ENCODE measurements around the gene DNAH12.
"Not testable (repeated sequence)": the region's sequence is repeated elsewhere in the genome, so short reads cannot be mapped to it uniquely, and the experiment has no call there.

DNAH12 gene

DNA sequence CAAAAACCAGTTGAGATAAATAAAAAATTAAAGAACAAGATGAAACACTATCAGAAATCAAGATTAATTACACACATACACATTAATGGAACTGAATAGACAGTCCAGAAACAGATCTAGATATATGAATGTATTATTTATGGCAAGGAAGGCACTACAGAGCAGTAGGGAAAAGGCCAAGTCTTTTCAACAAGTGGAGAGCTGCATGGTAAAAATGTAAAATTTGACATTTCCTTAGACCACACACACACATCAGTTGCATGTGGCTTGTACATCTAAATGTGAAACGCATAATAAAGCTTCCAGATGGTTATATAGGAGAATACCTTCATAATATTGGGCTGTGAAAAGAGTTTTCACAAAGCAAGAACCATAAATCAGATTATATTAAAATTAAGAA lies 193.9 kb downstream of the DNAH12 start:
- DNase-seq: no peak
- intact Hi-C loops (cut with DNase I): no loop called here

- intact Hi-C loops (cut with DNase I); DNase-seq: not testable (repeated sequence)
These were observed 205.0 kb downstream of the DNAH12 start for GRCh38 chr3:57339071-57339642.

DNA sequence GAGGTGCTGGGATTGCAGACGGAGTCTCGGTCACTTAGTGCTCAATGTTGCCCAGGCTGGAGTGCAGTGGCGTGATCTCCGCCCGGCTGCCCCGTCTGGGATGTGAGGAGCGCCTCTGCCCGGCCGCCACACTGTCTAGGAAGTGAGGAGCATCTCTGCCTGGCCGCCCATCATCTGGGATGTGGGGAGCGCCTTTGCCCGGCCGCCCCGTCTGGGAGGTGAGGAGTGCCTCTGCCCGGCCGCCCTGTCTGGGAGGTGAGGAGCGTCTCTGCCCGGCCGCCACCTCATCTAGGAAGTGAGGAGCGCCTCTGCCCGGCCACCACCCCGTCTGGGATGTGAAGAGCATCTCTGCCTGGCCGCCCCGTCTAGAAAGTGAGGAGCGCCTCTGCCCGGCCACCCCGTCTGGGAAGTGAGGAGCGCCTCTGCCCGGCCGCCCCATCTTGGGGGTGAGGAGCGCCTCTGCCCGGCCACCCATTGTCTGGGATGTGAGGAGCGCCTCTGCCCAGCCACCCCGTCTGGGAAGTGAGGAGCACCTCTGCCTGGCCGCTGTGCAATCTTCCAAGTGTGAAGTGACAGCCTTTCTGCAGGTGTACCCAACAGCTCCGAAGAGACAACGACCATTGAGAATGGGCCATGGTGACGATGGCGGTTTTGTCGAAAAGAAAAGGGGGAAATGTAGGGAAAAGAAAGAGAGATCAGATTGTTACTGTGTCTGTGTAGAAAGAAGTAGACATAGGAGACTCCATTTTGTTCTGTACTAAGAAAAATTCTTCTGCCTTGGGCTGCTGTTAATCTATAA lies 205.7 kb downstream of the DNAH12 start:
- DNase-seq; intact Hi-C loops (cut with DNase I): not testable (repeated sequence)

GRCh38 chr3:57335283-57335938 lies 208.7 kb downstream of the DNAH12 start:
- intact Hi-C loops (cut with DNase I): no loop called here
- no peak for DNase-seq

DNA sequence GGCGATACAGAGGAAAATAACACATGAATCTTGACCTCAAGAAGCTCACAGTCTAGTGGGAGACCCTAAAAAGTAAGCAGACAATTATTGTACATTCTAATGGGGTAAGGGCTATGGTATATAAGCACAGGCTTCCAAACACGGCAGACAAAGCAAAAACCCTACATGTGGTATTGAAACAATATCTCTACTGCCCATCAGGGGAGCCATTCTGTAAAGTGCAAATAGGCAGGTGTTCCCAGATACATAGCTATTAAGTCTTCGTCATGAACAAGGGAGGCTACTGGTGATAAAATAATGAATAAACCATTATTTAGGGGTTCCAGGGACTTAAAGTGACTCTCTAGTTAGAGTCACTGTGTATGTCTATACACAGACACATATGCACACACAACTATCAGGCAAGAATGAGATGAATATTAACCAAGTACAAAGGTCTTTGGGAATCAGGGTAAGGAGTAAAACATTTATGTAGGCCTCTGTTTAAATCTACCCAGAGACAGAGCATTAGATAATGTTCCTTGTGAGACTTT lies 213.0 kb downstream of the DNAH12 start:
- no peak for DNase-seq
- intact Hi-C loops (cut with DNase I): no loop called here

GRCh38 chr3:57326498-57326897 lies 217.6 kb downstream of the DNAH12 start:
- DNase-seq; intact Hi-C loops (cut with DNase I): not testable (repeated sequence)

DNA sequence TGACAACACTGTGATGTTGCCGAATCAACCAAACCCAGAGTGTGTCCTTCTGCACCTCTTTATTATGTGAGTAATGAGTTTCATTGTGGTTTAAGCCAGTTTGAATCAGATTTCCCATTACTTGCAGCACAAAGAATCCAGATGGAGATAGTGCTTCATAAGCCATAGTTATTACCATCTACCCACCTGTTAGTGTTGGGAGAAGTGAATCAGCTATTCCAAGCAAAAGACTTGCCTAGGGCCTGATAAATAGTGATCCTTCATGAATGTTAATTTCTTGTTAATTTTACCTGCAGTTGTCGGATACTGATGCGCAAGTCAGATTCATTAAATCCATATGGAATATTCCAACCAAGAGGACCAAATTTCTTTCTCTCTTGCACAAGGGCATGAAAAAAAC lies 229.9 kb downstream of the DNAH12 start:
- intact Hi-C loops (cut with DNase I): no loop called here
- no peak for DNase-seq

DNA sequence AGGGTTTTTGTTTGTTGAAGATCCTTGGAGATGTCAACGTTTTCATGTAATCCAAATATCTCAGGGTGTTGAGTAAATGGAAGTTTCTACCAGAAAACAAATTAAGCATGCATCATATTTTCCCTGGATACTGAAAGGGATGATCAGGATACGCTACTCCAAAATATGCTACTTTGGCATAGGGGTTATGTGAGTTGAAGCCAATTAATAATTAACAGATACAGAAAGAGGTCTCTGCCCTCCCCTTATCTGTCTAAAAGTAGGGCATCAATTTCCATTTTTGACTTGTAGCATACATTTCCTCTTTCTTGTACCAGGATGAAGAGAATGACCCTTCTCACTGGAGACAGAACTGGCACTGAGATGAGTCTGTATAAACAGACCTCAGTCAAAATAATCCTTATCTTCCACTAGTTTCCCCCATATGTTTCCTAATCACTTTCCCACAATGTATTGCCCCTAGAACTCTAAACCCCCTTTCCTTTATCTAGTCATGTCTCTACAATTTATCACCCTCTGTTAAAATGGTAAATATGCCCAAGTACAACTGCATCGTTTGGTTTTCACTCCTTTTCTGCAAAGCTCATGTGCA lies 234.3 kb downstream of the DNAH12 start:
- intact Hi-C loops (cut with DNase I): no loop called here
- no peak for DNase-seq

- DNase-seq; intact Hi-C loops (cut with DNase I): not testable (repeated sequence)
These were observed 240.6 kb downstream of the DNAH12 start for GRCh38 chr3:57303520-57303919.

DNA sequence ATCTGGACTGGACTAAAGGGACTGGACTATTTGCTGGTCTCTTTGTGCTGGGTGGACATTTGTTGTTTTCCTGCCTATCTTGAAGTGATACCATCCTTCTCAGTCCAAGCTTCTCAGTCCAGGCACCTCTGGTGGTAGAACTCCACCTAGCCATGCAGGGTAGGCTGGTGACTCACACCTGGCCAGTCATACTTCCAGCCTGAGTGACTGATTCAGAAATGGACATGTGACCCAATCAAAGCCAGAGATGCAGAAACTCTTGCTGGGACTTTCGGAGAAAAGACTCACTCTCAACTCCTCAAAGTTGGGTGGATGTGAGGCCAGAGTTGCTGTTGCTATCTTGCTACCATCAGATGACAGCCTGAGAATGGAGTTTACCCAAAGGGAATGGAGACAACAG lies 246.1 kb downstream of the DNAH12 start:
- no peak for DNase-seq
- intact Hi-C loops (cut with DNase I): no loop called here

DNA sequence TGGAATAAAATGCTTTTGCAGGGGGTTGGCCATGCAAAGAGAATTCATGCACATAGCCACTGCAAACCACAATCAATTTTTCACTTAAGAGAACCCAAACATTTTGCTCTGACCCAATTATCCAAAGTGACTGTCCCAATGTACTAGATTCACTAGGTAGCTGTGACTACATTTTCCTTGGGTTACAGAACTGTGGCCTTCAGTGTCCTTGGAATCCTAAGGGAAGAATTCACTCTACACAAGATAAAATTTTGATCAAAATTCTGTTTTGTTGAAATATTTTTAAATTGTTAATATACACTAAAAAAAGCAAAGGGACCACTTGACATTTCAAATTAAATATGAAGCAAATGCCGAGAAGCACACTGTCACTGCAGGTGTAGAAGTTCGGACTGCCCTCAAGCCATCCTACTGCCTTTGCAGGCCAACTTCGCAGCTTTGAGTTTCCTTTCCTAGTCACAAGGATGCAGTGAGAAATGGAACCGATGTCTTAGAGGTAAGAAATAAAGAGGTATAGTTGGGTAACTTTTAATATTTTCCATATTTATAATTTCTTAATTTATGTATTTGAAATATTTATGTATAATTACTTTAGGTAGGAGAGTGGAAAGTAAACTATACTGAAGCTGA lies 251.1 kb downstream of the DNAH12 start:
- intact Hi-C loops (cut with DNase I): no loop called here
- DNase-seq: no peak

DNA sequence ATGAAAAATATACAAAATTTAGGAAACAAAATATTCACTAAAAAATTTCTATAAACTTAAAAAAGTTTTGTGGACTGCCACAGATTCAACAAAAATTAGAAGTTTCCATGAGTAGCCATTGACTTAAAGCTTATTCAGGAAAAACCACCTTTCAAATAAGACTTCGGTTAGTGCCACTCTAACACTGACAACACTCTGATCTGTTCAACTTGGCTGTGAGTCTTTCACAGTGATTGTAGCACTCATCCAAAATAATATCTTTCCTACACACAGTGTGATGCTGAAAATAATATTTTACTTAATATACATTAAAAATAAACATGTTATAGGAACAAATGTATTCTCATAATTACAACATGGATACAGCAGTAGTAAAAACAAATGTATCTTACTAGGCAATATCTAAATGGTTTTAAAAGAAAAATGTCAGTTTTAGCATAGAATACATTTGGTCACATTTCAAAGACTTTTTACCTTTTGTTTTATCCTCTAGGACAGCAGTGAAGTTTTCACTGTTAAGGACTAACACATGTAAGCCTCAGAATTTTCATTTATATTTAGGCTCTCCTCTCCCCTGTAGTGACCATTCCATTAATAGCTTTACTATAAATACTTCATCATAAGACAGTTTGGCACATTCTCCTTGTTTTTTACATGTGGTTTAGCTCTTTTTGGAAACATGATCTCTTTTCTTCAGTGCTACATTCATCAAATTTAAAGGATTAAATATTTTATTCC lies 251.8 kb downstream of the DNAH12 start, which contains the start of gene ASB14:
Gene ASB14 (minus strand): TSS at position 527 of the 738 bp plus-strand sequence. CDS start 652 bp downstream, outside the sequence.
- DNase-seq: no peak
- intact Hi-C loops (cut with DNase I): no loop called here

DNA sequence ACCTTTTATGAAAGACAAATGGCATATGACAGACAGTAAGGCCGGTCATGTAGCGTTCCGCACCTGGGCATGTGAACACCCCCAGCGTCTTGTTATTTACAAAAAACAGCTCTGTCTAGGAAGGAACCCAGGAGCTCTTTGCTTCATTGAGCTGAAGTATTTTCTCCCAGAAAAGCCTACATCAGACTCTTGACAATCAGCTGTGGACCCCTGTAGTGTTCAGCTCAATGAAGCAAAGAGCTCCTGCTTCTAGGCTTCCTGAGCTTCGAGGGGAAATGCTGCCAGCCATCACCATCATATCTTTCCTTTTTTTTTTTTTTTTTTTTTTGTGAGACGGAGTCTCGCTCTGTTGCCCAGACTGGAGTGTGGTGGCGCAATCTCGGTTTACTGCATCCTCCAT lies 255.7 kb downstream of the DNAH12 start:
- DNase-seq: no peak
- intact Hi-C loops (cut with DNase I): no loop called here

DNA sequence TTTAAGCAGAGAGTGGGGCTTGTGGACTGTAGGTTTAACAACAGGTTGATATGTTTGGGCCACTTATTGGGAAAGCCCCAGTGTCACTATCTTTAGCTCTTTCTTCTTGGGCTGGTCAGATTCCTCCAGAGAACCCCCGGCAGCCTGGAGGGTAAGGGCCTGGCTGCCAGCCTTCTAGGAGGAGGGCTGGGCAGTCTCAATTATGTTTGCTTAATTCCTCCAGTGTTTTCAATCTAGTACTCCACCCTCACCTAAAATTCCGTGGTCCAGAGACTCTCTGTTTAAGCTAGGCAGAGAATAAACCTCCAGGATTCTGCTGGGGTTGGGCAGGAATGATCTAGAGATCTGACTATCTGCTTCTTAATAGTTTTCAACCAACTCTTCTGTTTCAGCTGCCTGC lies 256.9 kb downstream of the DNAH12 start:
- intact Hi-C loops (cut with DNase I): no loop called here

GRCh38 chr3:57283334-57283733 lies 260.8 kb downstream of the DNAH12 start:
- intact Hi-C loops (cut with DNase I): no loop called here
- no peak for DNase-seq

More for the DNA sequence above, 256.9 kb downstream of the DNAH12 start:
- no peak for DNase-seq

- intact Hi-C loops (cut with DNase I): no loop called here
These were observed 262.4 kb downstream of the DNAH12 start for GRCh38 chr3:57281715-57282114.

DNA sequence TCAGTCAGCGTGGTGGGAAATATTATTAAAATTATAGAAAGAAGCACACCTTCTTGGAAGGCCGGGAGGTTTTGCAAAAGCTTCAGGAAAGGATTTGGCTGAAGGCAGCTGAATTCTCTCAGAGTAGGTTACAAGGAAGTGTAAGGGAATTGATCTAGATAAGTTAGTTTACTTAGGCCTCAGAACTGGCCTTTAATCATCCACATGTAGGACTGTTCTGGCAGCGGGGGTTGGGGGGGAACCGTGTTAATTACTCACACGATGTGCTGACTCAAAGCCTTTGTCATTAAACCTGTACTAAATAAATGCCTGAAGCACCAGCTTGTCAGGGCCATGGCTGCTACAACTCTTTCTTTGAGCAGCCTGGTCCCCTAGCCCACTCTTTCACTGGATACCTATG lies 264.5 kb downstream of the DNAH12 start:
- no peak for DNase-seq

More at GRCh38 chr3:57281715-57282114, 262.4 kb downstream of the DNAH12 start:
- no peak for DNase-seq

GRCh38 chr3:57278237-57278636 lies 265.9 kb downstream of the DNAH12 start:
- intact Hi-C loops (cut with DNase I): no loop called here
- DNase-seq: no peak

More for the DNA sequence above, 264.5 kb downstream of the DNAH12 start:
- intact Hi-C loops (cut with DNase I): no loop called here

All from head of caudate nucleus (tissue), 42 donors.